Measurements from ENCODE around the gene KCNK13. TPM values are rescaled to one million over a fixed set of nuclear protein-coding genes. Genes with fewer than 3 reads are reported as not detected.

Gene KCNK13
- polyA plus RNA-seq, 1 donor (not counting 4 experiments of a cell fraction or from before 2014, with no cell fraction given) = 0.03 TPM

DNA sequence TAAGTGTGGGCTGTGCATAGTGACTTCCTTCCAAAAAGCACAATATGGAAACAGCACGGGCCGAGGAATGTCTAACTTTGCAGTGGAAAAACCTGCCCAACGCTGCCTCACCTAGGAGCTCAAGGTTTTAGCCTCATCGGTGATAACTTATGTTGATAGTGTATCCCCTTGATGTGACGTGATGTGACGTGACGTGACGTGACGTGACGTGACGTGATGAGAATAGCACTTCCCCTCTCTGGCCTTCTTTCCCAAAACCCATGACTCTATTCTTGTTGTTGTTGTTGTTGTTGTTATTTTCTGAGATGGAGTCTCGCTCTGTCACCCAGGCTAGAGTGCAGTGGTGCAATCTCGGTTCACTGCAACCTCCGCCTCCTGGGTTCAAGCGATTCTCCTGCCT lies 64.5 kb downstream of the KCNK13 start:
- TF ChIP-seq, protein P1, sequence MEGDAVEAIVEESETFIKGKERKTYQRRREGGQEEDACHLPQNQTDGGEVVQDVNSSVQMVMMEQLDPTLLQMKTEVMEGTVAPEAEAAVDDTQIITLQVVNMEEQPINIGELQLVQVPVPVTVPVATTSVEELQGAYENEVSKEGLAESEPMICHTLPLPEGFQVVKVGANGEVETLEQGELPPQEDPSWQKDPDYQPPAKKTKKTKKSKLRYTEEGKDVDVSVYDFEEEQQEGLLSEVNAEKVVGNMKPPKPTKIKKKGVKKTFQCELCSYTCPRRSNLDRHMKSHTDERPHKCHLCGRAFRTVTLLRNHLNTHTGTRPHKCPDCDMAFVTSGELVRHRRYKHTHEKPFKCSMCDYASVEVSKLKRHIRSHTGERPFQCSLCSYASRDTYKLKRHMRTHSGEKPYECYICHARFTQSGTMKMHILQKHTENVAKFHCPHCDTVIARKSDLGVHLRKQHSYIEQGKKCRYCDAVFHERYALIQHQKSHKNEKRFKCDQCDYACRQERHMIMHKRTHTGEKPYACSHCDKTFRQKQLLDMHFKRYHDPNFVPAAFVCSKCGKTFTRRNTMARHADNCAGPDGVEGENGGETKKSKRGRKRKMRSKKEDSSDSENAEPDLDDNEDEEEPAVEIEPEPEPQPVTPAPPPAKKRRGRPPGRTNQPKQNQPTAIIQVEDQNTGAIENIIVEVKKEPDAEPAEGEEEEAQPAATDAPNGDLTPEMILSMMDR (optimal IDR thresholded peaks at IDR 0.05 in 1 of 3, IDR thresholded peaks at IDR 0.05 in 1 of 3, conservative IDR thresholded peaks at IDR 0.05 in 1 of 3; ENCODE audit: extremely low read depth in 1 of 3, insufficient read depth in 2 of 3, low read length in 3 of 3) = no peak
- no peak for TF ChIP-seq EZH2 (IDR thresholded peaks at IDR 0.05; ENCODE audit: low read length)
- Histone ChIP-seq H3K27ac (ENCODE audit: control insufficient read depth, insufficient read depth, low read length) (no peak overlapping the region), H3K36me3 (ENCODE audit: control insufficient read depth in 2 of 2, extremely low read depth in 1 of 2, insufficient read depth in 2 of 2, low read length in 2 of 2) (no peaks in the 10 kb centered on the region), H2AFZ (ENCODE audit: control insufficient read depth, low read length) (no peak overlapping the region), H3K4me3 (ENCODE audit: control insufficient read depth in 2 of 3, extremely low read depth in 1 of 3, insufficient read depth in 2 of 3, low read depth in 1 of 3, low read length in 3 of 3) (no peak overlapping the region), H3K4me1 (ENCODE audit: control insufficient read depth, extremely low read depth, insufficient read depth, low read length) (no peaks in the 10 kb centered on the region), H3K9me1 (ENCODE audit: control insufficient read depth, extremely low read depth, insufficient read depth, low read length) (no peaks in the 10 kb centered on the region), H4K20me1 (ENCODE audit: control insufficient read depth, extremely low read depth, insufficient read depth, low read length) (no peaks in the 10 kb centered on the region), H3K9ac (ENCODE audit: control insufficient read depth, extremely low read depth, insufficient read depth, low read length) (no peak overlapping the region), H3K27me3 (ENCODE audit: control insufficient read depth, extremely low read depth, insufficient read depth, low read length) (no peaks in the 10 kb centered on the region), H3K9me3 (ENCODE audit: control insufficient read depth, low read depth, low read length) (no peaks in the 10 kb centered on the region), H3K4me2 (ENCODE audit: control insufficient read depth, extremely low read depth, insufficient read depth, low read depth, low read length) (no peak overlapping the region), H3K79me2 (ENCODE audit: control insufficient read depth, insufficient read depth, low read length) (no peaks in the 10 kb centered on the region)
- FAIRE-seq (no peak), DNase-seq (ENCODE audit: low read depth, low spot score) (no peak)
- dilution Hi-C loops (cut with MboI; ENCODE audit: extremely low pct_ligation_motif_present, low sequenced_read_pairs) = no loop called here

DNA sequence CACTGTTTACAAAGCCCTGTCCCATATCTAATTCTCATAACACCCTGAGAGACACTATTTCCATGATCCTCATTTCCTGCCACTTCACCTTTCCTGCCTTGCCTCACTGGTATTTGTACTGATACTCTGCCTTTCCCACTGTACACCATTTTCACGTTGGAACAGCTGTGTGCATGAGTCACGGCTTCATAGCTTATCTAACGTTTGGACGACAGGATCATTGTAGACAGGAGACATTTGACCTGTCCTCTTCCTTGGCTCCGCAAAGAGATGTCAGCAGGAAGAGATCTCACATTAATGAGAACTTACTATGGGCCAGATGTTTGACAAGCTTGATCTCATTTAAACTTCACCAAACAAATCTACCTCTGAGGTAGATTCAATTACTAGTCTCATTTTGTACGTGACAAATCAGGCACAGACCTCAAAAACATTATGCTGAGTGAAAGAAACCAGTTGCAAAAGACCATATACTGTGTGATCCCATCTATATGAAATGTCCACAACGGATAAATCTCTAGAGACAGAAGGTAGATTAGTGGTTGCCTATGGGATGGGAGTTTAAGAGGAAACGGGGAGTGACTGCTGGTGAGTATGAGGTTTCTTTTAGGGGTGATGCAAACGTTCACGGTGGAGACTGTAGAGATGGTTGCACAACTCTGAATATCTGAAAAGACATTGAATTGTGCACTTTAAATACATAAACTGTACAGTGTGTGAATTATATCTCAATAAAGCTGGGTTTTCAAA lies 71.2 kb downstream of the KCNK13 start:
- no peak for DNase-seq (ENCODE audit: low read depth, low spot score)

More for the DNA sequence above, 71.2 kb downstream of the KCNK13 start:
- no peak overlapping the region for H2AFZ ChIP-seq (ENCODE audit: control insufficient read depth, low read length)
- dilution Hi-C loops (cut with MboI; ENCODE audit: extremely low pct_ligation_motif_present, low sequenced_read_pairs) = no loop called here
- no peaks in the 10 kb centered on the region for H3K27me3 ChIP-seq (ENCODE audit: control insufficient read depth, extremely low read depth, insufficient read depth, low read length)
- H3K4me3 ChIP-seq (ENCODE audit: control insufficient read depth in 2 of 3, extremely low read depth in 1 of 3, insufficient read depth in 2 of 3, low read depth in 1 of 3, low read length in 3 of 3) = no peak overlapping the region
- no peak overlapping the region for H3K27ac ChIP-seq (ENCODE audit: control insufficient read depth, insufficient read depth, low read length)
- no peaks in the 10 kb centered on the region for H3K9me3 ChIP-seq (ENCODE audit: control insufficient read depth, low read depth, low read length)
- H3K9ac ChIP-seq (ENCODE audit: control insufficient read depth, extremely low read depth, insufficient read depth, low read length) = no peak overlapping the region
- no peak for FAIRE-seq
- no peak overlapping the region for H3K4me2 ChIP-seq (ENCODE audit: control insufficient read depth, extremely low read depth, insufficient read depth, low read depth, low read length)
- TF ChIP-seq EZH2 (IDR thresholded peaks at IDR 0.05; ENCODE audit: low read length) = no peak
- TF ChIP-seq, protein P1 (optimal IDR thresholded peaks at IDR 0.05 in 1 of 3, IDR thresholded peaks at IDR 0.05 in 1 of 3, conservative IDR thresholded peaks at IDR 0.05 in 1 of 3; ENCODE audit: extremely low read depth in 1 of 3, insufficient read depth in 2 of 3, low read length in 3 of 3) = no peak
- H3K9me1 ChIP-seq (ENCODE audit: control insufficient read depth, extremely low read depth, insufficient read depth, low read length) = no peaks in the 10 kb centered on the region
- no peaks in the 10 kb centered on the region for H3K36me3 ChIP-seq (ENCODE audit: control insufficient read depth in 2 of 2, extremely low read depth in 1 of 2, insufficient read depth in 2 of 2, low read length in 2 of 2)
- no peaks in the 10 kb centered on the region for H3K79me2 ChIP-seq (ENCODE audit: control insufficient read depth, insufficient read depth, low read length)
- H3K4me1 ChIP-seq (ENCODE audit: control insufficient read depth, extremely low read depth, insufficient read depth, low read length) = no peaks in the 10 kb centered on the region
- no peaks in the 10 kb centered on the region for H4K20me1 ChIP-seq (ENCODE audit: control insufficient read depth, extremely low read depth, insufficient read depth, low read length)
